Measurements from ENCODE around the gene CLDN2. TPM values are rescaled to one million over a fixed set of nuclear protein-coding genes. Genes with fewer than 3 reads are reported as not detected.

The CLDN2 gene
- total and polyA plus RNA-seq, 2 of the 13 experiments (the other 11 are each of a cell fraction or from before 2014, with no cell fraction given), result 1.3 to 1.5 TPM

GRCh38 chrX:106963111-106963510, 42.9 kb downstream of the CLDN2 start:
- CTCF ChIA-PET (ENCODE audit: low intra/inter-chr PET ratio, low total read pairs), result no interaction called here
- no peak overlapping the region for H3K4me2 ChIP-seq (ENCODE audit: low read depth, low read length)
- TF ChIP-seq MED1 (CRISPR knock-in tag; IDR thresholded peaks at IDR 0.05) (no peak), ZNF205 (CRISPR knock-in tag; IDR thresholded peaks at IDR 0.05) (no peak), ASH2L (IDR thresholded peaks at IDR 0.05; ENCODE audit: insufficient read length, low read depth, low read length) (no peak), SOX13 (IDR thresholded peaks at IDR 0.05) (no peak), SOX13 (CRISPR knock-in tag; conservative IDR thresholded peaks at IDR 0.05 in 1 of 2, IDR thresholded peaks at IDR 0.05 in 1 of 2) (no peak), GMEB1 (CRISPR knock-in tag; IDR thresholded peaks at IDR 0.05; ENCODE audit: borderline replicate concordance) (no peak), POLR2AphosphoS5 (IDR thresholded peaks at IDR 0.05; ENCODE audit: low read depth, low read length) (no peak), ZNF7 (CRISPR knock-in tag; IDR thresholded peaks at IDR 0.05) (no peak), SRSF4 (IDR thresholded peaks at IDR 0.05; ENCODE audit: low read depth, low read length, poor library complexity, severe bottlenecking) (no peak), ZNF335 (CRISPR knock-in tag; IDR thresholded peaks at IDR 0.05) (no peak), NFYC (CRISPR knock-in tag; IDR thresholded peaks at IDR 0.05) (no peak), ZNF580 (CRISPR knock-in tag; IDR thresholded peaks at IDR 0.05; ENCODE audit: borderline replicate concordance, low read depth) (no peak), ZNF333 (CRISPR knock-in tag; IDR thresholded peaks at IDR 0.05; ENCODE audit: borderline replicate concordance) (no peak)
- TF ChIP-seq, protein P1, sequence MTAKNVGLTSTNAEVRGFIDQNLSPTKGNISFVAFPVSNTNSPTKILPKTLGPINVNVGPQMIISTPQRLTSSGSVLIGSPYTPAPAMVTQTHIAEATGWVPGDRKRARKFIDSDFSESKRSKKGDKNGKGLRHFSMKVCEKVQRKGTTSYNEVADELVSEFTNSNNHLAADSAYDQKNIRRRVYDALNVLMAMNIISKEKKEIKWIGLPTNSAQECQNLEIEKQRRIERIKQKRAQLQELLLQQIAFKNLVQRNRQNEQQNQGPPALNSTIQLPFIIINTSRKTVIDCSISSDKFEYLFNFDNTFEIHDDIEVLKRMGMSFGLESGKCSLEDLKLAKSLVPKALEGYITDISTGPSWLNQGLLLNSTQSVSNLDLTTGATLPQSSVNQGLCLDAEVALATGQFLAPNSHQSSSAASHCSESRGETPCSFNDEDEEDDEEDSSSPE (CRISPR knock-in tag; IDR thresholded peaks at IDR 0.05), result no peak
- TF ChIP-seq, protein P2, sequence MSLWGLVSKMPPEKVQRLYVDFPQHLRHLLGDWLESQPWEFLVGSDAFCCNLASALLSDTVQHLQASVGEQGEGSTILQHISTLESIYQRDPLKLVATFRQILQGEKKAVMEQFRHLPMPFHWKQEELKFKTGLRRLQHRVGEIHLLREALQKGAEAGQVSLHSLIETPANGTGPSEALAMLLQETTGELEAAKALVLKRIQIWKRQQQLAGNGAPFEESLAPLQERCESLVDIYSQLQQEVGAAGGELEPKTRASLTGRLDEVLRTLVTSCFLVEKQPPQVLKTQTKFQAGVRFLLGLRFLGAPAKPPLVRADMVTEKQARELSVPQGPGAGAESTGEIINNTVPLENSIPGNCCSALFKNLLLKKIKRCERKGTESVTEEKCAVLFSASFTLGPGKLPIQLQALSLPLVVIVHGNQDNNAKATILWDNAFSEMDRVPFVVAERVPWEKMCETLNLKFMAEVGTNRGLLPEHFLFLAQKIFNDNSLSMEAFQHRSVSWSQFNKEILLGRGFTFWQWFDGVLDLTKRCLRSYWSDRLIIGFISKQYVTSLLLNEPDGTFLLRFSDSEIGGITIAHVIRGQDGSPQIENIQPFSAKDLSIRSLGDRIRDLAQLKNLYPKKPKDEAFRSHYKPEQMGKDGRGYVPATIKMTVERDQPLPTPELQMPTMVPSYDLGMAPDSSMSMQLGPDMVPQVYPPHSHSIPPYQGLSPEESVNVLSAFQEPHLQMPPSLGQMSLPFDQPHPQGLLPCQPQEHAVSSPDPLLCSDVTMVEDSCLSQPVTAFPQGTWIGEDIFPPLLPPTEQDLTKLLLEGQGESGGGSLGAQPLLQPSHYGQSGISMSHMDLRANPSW (CRISPR knock-in tag; IDR thresholded peaks at IDR 0.05; ENCODE audit: borderline replicate concordance), result no peak
- TF ChIP-seq, protein P3, sequence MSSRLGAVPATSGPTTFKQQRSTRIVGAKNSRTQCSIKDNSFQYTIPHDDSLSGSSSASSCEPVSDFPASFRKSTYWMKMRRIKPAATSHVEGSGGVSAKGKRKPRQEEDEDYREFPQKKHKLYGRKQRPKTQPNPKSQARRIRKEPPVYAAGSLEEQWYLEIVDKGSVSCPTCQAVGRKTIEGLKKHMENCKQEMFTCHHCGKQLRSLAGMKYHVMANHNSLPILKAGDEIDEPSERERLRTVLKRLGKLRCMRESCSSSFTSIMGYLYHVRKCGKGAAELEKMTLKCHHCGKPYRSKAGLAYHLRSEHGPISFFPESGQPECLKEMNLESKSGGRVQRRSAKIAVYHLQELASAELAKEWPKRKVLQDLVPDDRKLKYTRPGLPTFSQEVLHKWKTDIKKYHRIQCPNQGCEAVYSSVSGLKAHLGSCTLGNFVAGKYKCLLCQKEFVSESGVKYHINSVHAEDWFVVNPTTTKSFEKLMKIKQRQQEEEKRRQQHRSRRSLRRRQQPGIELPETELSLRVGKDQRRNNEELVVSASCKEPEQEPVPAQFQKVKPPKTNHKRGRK (CRISPR knock-in tag; IDR thresholded peaks at IDR 0.05), result no peak

More at GRCh38 chrX:106963111-106963510, 42.9 kb downstream of the CLDN2 start:
- POLR2A ChIA-PET, result interaction anchor here (1.2 kb wide), 1 partner anchor 61 kb away, joined by 3 read pairs; no protein-coding TSS in a partner anchor
- Histone ChIP-seq H3K9ac (ENCODE audit: insufficient read depth, low read depth, low read length) (no peak overlapping the region), H3K4me3 (replicated peaks in 1 of 3; ENCODE audit: insufficient read depth in 1 of 3, low read depth in 2 of 3, low read length in 3 of 3) (no peak overlapping the region), H3K79me2 (ENCODE audit: insufficient read depth, low read length) (no peaks in the 10 kb centered on the region), H3K27me3 (ENCODE audit: control insufficient read depth in 1 of 2, insufficient read depth in 2 of 2, low read length in 2 of 2) (no peaks in the 10 kb centered on the region), H3K9me3 (ENCODE audit: low read length) (no peaks in the 10 kb centered on the region), H3K27ac (ENCODE audit: extremely low read length, insufficient read depth, low read length) (no peak overlapping the region), H3K4me1 (ENCODE audit: insufficient read depth, low read length) (peaks cover 12% of the 10 kb centered on the region; the same call in 1 of the 2 replicates), H2AFZ (ENCODE audit: low read length) (no peak overlapping the region), H4K20me1 (ENCODE audit: insufficient read depth, low read length) (no peaks in the 10 kb centered on the region), H3K36me3 (replicated peaks in 1 of 2; ENCODE audit: control insufficient read depth in 1 of 2, insufficient read depth in 2 of 2, low read length in 2 of 2) (0 out of 5 replicates have a peak, but pooled peaks cover 0 to 2% of the 10 kb centered on the region in 2 experiments)
- in situ Hi-C loops (cut with HindIII; ENCODE audit: extremely low pct_ligation_motif_present, low pct_unique_long_range_greater_than_20kb) (loop anchor here (5.0 kb wide), 1 partner anchor 61 kb away; the partner anchor contains the start of gene RIPPLY1), intact Hi-C loops (cut with micrococcal nuclease; ENCODE audit: unreplicated experiment) (no loop called here)
- no TSS peak for BruUV-seq (replicated peaks)
- FAIRE-seq (no peak), DNase-seq (ENCODE audit: low spot score) (no peak), ATAC-seq (no peak)

Data from HepG2 (cell line).